SW 1271 (cell line): Measurements from ENCODE around the gene MMADHC.

Source experiments
- DNase-seq, 2 experiments: peaks; one replicate each; lab custom pipeline; 2025; lab: John Stamatoyannopoulos, UW

Gene MMADHC

DNA sequence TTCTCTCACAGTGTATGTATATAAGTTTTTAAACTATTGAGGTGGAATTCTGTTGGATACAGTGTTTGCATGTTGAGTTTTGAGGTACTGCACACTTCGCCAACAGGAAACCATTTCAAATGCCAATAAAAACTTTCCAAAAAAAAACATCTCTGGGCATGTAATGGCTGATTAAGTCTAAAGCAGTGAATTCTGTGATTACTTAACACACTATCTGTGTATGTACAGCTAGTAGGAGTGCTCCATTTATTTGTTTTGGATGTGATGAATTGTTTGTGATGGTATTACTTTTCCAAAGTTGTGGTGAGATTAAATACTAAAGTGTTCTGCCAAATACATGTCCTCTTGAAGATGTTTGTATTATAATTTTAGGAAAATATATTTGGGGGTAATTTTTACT, 31.1 kb downstream of the MMADHC start:
- DNase-seq: no peak

DNA sequence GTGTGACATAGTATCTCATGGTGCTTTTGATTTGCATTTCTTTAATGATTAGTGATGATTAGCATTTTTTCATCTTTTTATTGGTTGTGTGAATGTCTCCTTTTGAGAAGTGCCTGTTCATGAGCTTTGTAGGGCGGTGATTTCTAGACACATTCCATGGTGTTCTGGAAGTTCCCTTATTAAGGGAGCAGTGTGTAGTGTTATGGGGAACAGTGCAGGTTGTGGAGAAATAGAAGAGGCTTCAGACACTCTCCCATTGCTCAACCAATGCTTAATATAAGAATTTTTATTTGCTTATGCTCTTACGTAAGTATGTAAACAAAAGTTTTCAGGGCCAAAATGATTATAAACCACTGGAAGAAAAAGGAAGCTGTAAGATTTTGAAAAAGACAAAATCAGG, 34.7 kb downstream of the MMADHC start:
- DNase-seq: no peak

DNA sequence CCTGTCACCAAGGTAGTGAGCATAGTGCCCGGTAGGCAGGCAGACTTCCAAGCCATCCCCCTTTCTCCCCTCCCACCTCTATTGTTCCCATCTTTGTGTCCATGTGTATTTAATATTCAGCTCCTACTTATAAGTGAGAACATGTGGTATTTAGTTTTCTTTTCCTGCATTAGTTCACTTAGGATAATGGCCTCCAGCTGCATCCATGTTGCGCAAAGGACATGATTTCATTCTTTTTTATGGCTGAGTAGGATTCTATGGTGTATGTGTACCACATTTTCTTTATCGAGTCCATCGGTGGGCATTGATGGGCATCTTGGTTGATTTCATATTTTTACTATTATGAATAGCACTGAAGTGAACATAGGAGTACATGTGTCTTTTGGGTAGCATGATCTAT, 35.3 kb downstream of the MMADHC start:
- no peak for DNase-seq

DNA sequence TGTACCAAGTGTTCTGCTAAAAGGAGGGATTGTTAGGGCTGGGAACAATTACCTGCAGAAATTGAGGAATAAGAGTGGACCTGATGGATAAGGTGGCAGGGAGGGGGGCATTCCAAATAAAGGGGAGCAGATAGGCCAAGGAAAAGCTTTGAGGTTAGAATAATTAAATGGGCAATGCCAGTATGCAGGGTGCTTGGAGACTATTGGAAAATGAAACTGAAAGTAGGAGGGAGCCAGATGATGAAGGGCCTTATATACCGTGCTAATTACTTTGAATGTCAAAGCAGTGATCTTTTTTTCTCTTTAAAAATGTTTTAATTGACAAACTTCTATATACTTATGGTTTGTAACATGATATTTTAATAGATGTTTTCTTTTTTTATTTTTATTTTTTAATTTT, 42.9 kb downstream of the MMADHC start:
- no peak for DNase-seq

DNA sequence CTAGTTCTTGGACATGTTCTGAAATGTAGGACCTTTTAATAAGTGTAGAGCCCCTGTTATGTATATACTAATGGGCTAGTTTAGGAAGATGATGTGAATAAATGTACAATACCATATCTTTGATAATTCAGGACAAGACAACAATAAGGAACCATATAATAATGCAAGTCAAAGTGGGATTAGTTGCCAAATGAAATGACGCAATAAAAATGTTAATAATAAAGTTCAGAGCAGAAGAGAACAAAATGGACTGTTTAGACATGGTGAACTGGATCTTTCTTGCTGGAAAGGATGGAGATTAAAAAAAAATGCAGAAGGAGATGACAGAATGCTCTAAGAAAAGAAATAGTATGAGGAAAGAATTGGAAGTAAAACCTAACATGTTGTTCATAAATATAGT, 43.7 kb downstream of the MMADHC start:
- no peak for DNase-seq

- DNase-seq: no peak
Measured at GRCh38 chr2:149540138-149540537, 47.4 kb downstream of the MMADHC start.

DNA sequence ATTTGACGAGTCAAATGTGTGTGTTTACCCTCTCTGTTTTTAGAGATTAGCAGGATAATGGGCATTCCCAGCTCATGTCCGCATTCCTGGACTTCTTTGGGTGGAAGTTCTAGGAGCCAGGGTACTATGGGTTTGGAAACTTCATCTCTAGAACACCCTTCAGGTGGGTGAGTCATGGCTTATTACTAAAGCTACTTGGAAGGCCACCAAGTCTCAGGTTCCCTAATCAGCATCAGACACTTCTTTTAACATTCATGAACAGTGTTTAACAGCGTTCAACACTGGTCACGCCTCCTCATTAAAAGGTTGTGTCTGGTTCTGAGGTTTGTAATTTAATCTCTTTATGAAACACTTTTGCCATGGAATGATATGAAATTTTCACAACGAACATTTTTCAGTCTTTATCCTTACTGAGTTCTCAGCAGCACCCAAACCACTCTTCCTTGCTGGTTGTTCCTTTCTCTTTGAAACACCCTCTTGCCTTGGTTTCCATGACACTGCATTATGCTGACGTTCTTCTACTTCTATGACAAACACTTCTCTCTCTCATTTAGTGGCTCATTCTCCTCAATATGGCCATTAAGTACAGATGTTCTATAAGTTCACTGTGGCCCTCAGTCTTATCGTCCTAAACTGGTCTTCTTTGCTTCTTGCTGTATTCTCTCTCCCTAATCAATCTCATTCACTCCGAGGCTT, 49.3 kb downstream of the MMADHC start:
- no peak for DNase-seq

DNA sequence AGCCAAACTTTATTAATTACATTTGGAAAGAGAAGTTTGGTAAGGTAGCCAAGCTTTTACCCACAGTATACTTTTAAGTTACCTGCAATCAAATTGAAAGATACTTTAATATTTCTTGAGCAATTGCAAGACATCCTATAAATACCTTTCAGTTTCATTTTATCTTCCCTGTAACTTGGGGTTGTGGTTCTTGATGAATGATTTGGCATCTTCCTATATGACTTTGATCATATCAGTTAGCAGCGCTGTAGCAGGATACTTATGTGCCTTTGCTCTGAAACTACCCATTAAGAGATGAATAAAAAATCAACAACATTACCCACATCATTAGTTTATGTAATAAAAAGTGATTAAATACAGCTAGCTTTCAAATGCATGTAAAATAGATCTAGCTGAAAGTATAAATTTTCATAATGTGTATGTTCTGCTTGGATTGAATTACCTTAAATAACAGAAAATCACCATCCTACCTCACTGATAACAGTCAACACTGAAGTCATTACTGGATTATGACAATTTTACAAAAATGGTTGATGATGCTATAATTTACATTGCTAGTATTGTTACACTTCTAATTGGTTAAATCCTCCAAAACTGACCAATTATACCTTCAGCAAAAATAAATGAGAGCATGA, 50.4 kb downstream of the MMADHC start:
- no peak for DNase-seq

DNA sequence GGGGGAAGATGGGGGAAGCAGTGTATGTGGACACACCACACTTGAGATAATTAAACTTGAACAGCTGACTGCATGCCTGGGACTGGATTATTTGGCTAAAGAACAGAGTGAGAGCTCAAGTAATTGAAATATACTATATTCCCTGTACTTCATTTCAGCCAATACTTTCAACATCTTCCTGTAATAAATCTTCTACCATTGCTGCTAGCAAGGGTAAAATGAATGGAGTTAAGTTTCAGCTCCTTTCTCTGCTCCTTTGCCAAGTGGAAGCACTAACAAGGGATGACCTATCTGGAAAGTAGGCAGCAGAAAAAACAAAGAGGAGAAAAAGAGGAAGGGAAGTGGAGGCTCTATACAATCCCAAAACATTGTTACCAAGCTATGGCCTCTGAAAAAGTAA, 50.9 kb downstream of the MMADHC start:
- no peak for DNase-seq

DNA sequence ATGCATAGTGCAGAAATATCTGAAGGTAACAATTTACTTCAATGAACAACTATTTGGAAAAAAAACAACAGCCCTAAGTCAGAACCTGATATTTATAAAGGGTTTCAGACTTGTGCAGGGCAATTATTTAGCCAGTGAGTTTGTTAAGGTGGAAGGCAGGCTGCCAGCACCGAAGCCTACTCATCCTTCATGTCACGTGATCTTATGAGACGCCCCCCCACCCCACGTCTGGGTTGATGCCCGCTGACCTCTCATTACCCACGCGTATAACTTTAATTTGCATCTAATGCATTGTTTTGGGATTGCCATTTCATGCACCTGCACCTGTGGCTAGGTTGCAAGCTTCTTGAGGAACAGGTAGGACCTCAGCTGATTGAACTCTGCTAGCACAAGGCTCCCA, 52.9 kb downstream of the MMADHC start:
- DNase-seq: no peak

DNA sequence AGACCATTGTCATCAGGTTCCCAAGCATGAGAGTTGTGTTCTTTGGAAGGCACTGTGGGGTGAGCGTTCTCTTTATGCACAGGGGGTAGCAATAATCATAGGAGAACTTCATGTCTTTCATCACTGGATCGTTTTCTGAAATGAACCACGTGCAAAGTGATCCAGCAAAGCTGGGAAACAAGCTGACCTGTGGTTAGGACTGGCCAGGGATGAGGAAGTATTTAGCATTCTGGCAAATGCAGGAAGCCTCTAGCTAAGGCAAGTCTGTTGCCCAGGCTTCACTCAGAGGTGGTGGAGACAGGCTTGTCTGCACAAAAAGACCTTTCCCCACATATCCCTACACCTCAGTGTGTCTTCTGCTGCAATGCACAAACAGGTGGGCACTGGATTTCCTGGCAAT, 58.6 kb downstream of the MMADHC start:
- DNase-seq: no peak

- no peak for DNase-seq
Measured at GRCh38 chr2:149527998-149528755, 59.4 kb downstream of the MMADHC start.

DNA sequence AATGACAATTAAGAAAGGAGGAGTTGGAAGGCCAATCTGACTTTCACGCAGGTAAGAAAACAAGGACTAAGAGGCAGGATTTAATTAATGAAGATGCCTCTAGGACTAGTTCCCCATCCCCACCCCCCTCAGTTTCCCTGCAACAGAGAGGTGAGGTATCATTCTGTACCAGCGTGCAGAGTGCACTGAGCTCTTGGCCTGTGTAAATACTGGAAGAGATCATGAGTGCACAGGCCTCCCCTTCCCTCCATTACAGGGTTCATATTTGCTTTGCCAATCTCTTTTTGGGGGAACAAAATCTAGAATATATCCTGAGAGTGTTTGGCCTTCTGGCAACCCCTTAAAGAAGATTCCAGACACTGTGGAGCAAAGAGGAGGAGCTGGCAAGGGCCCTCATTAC, 60.9 kb downstream of the MMADHC start:
- no peak for DNase-seq

GRCh38 chr2:149525323-149525722, 62.3 kb downstream of the MMADHC start:
- no peak for DNase-seq
